Measurements from ENCODE around the gene GJC2.

The GJC2 gene

DNA sequence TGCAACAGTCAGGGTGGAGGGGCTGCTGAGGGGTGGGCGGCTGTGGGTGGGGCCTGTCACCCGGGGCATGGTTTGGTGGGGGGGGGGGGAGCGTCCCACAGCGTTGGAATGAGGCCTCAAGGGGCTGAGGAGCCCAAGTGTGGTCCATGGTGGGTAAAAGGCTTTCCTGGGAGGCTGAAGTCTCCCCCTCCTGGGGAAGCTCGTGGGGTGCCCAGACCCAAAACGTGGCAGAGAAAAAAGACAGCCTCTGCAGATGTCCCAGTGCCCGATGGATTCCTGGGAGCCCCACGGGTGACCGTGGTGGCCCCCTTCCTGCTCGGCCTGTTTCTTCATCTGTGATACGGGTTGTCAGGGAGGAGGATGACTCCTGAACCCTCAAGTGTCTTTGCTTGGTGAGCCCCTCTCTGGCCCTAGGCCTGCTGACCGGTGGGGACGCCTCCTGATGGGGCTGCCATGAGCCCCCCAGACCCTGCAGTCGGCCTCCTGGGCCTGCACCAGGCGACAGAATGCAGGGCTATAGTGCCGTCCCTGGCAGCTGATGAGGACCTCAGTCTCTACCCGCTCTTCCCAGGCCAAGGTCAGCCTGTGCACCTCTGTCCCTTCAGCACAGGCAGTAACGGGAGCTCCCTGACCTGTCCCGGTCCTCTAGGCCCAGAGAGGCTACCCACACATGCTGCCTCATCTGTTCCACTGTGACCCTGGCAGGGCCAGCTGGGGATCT lies 59.3 kb downstream of the GJC2 start:
- no peaks in the 10 kb centered on the region for H3K36me3 ChIP-seq (ENCODE audit: control insufficient read depth, insufficient read depth, low read length)
- 84 to 89% methylated on average over 17 to 18 of the region's 19 CpGs for WGBS, 2 experiments
- H3K27me3 ChIP-seq (ENCODE audit: control insufficient read depth, insufficient read depth, low read length, poor library complexity, severe bottlenecking), result no peaks in the 10 kb centered on the region
- no peak overlapping the region for H3K27ac ChIP-seq (ENCODE audit: insufficient read depth, low read depth, low read length, poor library complexity, severe bottlenecking)
- no peak overlapping the region for H3K4me3 ChIP-seq (ENCODE audit: insufficient read depth, low read depth, low read length)
- no peaks in the 10 kb centered on the region for H3K9me3 ChIP-seq (ENCODE audit: control insufficient read depth, low read length)
- peaks cover 28% of the 10 kb centered on the region for H3K4me1 ChIP-seq (ENCODE audit: control insufficient read depth, insufficient read depth, low read length)
